8988T (cell line): ENCODE data around the gene ZFP14.
"Not testable (repeated sequence)": the region's sequence is repeated elsewhere in the genome, so short reads cannot be mapped to it uniquely, and the experiment has no call there.

Source experiments
- DNase-seq: peaks from one replicate; pipeline ENCODE4 v3.0.0; 2011

Gene ZFP14

DNA sequence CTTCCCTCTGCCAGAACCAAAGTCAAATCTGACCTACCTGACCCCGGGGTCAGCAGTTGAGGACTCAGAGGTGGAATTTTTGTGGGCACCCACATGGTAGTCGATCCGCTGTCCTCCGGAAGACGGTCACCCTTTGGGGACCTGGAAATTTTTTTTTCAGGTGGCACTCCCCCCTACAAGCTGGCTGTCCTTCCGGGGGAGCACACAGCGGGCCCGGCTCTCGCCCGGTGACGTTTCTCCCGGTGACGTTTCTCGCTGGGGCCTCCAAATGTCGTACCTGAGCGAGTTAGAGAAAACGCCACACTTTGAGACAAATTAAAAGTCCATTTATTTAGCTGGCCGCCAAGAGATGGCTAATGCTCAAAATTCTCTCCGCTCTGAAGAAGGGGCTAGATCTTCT lies 48.8 kb downstream of the ZFP14 start:
- no peak for DNase-seq

DNA sequence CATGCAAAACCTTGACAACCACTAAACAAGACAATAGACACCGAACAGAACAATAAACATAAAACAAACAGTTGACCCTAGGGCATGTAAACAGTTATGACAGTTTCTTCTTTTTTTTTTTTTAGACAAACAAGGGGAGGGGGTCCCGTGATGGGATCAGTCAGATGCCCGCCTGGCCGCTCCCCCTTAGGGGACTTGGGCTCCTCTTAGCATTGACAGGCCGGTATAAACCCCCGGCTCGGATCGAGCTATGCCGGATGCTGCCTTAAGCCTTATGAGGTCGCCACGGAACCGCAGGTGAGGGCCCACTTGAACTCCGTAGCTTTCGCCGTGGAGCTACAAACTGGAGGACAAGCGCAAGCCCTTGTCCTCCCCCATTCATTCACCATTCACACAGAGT lies 49.5 kb downstream of the ZFP14 start:
- DNase-seq, result not testable (repeated sequence)

DNA sequence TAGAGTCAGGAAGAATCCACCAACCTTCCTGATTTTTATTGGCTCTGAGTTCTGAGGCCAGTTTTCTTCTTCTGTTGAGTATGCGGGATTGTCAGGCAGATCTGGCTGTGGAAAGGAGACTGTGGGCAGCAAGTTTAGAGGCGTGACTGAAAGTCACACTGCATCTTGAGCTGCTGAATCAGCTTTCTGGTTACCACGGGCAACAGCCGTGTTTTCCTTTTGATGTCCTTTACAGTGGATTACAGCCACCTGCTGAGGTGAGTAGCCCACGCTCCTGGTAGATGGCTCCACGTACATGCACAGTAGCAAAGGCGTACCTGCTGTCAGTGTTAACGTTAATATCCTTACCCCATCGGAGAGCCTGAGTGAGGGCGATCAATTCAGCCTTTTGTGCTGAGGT lies 52.4 kb downstream of the ZFP14 start:
- not testable (repeated sequence) for DNase-seq

DNA sequence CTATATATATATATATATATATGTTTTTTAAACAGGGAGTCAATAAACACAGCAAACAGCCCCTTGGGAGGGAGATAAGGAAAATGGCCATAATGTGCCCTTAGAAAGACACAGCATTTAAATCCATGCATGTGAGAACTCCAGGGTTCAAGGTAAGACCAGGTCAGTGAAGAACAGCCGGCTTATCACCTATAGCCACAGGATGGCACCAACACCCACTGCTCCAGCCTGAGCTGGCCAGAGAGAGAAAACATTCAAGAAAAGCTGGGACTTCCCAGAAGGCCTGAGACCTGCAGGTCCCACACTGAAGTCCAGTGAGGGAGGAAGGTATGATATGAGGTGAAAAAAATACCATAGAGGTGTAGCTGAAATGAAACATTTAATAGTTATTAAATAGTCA lies 63.8 kb downstream of the ZFP14 start:
- not testable (repeated sequence) for DNase-seq

DNA sequence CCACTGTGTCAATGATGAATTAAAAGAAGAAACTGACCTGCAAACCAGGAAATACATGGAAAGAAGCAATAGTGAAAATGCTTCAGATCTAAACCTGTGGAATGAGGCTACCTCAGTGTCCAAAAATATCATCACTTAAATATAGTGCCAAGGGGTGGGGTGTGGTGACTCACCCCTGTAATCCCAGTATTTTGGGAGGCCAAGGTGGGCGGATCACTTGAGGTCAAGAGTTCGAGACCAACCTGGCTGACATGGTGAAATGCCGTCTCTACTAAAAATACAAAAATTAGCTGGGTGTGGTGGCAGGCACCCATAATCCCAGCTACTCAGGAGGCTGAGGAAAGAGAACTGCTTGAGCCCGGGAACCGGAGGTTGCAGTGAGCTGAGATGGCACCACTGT lies 64.9 kb downstream of the ZFP14 start:
- DNase-seq, result not testable (repeated sequence)

DNA sequence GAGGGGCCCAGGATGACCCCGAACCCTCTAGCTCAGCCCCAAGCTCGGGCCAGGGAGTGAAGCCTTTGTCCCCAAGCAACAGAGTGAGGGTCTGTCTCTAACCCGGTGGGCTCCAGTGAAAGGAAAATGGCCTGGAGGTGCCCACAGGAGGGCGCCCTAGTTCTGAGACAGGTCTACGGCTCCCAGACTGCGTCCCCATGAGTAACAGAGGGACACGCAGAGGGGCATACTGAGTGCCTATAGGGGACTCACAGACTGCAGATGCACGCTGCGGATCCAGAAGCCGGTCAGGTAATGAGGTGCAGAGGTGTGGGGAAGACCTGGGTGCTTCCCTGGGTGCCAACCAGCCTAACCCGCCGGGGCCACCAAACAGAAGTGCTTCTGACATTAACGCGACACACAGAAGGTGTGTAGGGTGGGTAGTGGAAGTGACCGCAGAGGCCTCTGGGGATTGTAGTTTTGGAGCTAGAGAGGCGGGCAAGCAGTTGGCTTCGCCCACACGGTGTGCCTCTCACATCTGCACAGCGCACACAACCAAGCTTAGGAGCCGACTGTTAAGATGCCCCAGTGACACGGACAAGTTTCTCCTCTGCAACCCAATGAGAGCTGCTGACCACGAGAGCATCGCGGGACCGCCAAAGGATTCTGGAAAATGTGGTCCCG lies 67.8 kb downstream of the ZFP14 start:
- not testable (repeated sequence) for DNase-seq

DNA sequence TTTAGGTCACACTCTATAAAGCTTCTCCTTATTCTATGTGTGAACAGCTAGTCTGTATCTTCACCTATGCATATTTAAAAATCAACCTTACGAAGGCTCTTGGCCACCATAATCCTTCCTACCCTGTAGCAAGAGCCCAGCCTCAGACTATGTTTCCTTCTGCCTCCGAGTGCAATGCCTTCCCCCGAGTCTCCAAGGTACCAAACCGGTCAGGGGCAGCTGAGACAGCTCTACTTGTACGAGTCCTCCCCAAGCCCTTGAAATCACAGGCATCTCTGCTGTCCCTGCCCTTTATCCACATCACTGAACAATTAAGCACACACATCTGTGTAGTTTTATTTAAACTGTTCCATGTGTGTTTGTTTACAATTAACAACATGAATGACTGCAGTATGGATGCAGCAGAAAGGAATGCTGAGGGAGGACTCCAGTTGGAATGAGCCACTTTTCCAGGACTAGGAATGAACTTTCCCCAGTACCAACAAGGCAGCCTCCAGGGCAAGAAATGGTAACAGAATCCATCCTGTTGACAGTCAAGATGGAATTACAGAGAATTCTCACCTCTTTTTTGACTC lies 68.5 kb downstream of the ZFP14 start:
- DNase-seq, result not testable (repeated sequence)

DNA sequence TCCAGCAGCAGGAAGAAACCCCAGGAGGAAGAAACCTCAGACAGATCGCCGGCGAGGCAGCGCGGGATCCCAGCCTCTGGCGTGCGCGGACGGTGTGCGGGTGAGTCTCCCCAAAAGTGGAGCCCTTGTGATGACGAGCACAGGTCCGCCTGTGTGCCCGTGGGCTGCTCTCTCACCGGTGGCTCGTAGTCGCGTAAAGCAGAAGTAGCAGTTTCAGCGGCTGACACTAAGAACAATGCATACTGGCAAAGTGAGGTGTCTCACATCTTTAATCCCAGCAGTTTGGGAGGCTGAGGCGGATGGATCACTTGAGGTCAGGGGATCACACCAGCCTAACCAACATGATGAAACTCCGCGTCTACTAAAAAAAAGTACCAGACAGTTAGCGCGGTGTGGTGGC lies 69.2 kb downstream of the ZFP14 start:
- not testable (repeated sequence) for DNase-seq

DNA sequence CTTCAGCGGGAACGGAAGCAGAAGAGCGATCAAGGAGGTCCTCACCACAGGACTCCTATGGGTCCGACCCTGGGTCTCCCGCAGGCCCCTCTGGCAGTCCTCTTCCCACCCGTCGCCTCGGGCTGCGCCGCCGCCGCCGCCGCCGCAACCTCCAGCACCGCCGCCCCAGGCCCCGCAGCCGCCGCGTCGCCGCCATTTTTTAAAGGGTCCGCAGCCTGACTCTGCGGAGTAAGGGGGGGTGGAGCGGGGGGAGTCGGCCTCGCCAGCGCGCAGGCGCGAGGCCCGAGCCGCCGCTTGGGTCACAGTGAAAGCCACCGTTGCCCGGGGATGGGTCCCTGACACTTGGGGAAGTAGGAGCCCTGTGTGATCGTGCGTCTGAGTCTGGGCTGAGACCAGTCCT lies 69.7 kb downstream of the ZFP14 start:
- DNase-seq, result not testable (repeated sequence)

DNA sequence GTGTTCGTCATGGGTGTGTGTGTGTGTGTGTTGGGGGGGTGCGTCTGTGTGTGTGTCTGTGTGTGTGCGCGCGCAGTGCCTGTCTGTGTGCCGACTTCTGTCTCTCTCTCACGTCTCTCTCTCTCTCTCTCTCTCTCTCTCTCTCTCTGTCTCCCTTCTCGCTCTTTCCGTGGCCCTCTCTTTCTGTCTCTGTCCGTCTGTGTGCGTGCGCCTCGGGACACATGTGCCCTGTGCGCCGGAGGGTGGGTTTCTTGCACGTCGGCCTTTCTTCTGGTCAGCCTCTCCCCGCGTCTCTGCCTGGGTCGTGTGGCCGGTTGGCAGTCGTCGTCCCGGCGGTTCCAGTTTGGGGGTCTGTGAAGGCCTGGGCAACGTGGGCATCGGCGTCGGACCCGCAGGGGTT lies 86.7 kb downstream of the ZFP14 start:
- not testable (repeated sequence) for DNase-seq
